Uterus (tissue), 2 donors: ENCODE data around the gene NEK4.

ENCODE experiments used
- CTCF ChIP-seq, 4 experiments: fragments of 200-600 bp in 2 of 4; fragments of 450-650 bp in 2 of 4; sonication (generic) in 2 of 4; IDR thresholded peaks; one replicate each; pipeline ENCODE4 v1.5.1; 2016 to 2019; ENCODE audit warnings: antibody characterized with exemption in 4 of 4, mild to moderate bottlenecking in 2 of 4, moderate library complexity in 1 of 4
- POLR2A ChIP-seq, 2 donors: fragments of 450-650 bp; IDR thresholded peaks; one replicate each; pipeline ENCODE4 v1.6.1; 2016; ENCODE audit warnings: antibody characterized with exemption in 2 of 2, mild to moderate bottlenecking in 1 of 2, moderate library complexity in 1 of 2

GRCh38 chr3:52724511-52724910 is 46.2 kb downstream of the NEK4 start:
- TF ChIP-seq CTCF (IDR thresholded peaks at IDR 0.05) (no peak), POLR2A (IDR thresholded peaks at IDR 0.05) (no peak)
